A673 (cell line): ENCODE measurements around the gene FOXN3.

Experiments used
- CTCF ChIP-seq: fragments of 300-800, 200-600 bp; sonication (generic); conservative IDR thresholded peaks from 2 replicates; pipeline ENCODE4 v1.5.1; 2017; ENCODE audit warnings: low read depth, mild to moderate bottlenecking, antibody characterized with exemption, low read length, moderate library complexity, mixed read lengths
- EZH2 ChIP-seq: fragments of 200-600 bp; sonication (generic); IDR thresholded peaks from 2 replicates; pipeline ENCODE4 v1.6.1; 2017; ENCODE audit warnings: borderline replicate concordance, low read depth, mild to moderate bottlenecking, mixed read lengths, antibody characterized with exemption, low read length; ENCODE audit not compliant: poor library complexity, severe bottlenecking

DNA sequence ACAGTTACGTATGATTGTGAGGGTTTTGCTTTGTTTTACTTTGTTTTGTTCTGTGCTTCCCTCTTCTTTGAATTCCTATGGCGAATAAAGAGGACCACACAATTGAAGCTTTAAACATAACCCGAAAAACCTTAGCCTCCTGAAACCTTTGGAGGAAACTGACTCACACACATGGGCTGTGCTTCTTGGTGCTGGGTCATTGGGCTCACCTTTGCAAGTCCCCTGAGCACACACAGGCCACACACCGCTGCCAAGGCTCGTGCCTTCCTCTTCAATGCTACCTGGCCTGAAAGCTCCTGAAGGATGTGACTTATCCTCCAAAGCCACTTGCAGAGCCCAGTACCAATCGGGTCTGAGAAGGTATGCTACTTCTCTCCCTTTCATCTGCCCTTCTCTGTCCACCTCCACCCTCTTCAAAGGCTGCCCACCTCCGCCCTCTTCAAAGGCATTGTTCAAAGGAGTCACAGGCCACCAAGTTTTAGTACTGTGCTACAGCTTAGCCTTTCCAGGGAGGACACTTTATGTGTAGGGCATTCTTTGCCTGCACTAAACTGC lies 114.6 kb downstream of the FOXN3 start:
- TF ChIP-seq CTCF (no peak), EZH2 (no peak)
